K562 (cell line): ENCODE measurements around the gene NOSTRIN. TPM values are rescaled to one million over a fixed set of nuclear protein-coding genes. Genes with fewer than 3 reads are reported as not detected.

Experiments
- BMI1 ChIP-seq: fragments of 150-350 bp; IDR thresholded peaks from 2 replicates; pipeline ENCODE4 v1.6.1; 2014; ENCODE audit warnings: low read length
- CHD1 ChIP-seq: fragments of 200-600 bp; sonication (generic); IDR thresholded peaks from one replicate; pipeline ENCODE4 v1.6.1; 2012; ENCODE audit warnings: mild to moderate bottlenecking, moderate library complexity, low read length, inconsistent platforms
- DACH1 ChIP-seq: fragments of 450-650 bp; IDR thresholded peaks from 2 replicates; pipeline ENCODE4 v1.6.1; 2018; ENCODE audit not compliant: partially characterized antibody
- FOXJ3 ChIP-seq: sonication (generic); formaldehyde crosslinking; IDR thresholded peaks from 2 replicates; pipeline ENCODE4 v1.4.0; 2020; ENCODE audit warnings: mild to moderate bottlenecking, missing genetic modification reagents
- IFI16 ChIP-seq: fragments of 250-450 bp; sonication (Bioruptor Pico); IDR thresholded peaks from 2 replicates; pipeline ENCODE4 v2.1.2; 2022; ENCODE audit warnings: mild to moderate bottlenecking, inconsistent platforms
- MYC ChIP-seq, 2 experiments: fragments of 250-450 bp in 1 of 2; sonication (Bioruptor Pico) in 1 of 2; IDR thresholded peaks; 2 replicates each; pipeline versions ENCODE4 v1.5.1 to v1.6.1; 2012 to 2021; ENCODE audit warnings: low read depth in 2 of 2, borderline replicate concordance in 1 of 2, improper control_type of control experiment in 1 of 2, low read length in 1 of 2, mild to moderate bottlenecking in 1 of 2, moderate library complexity in 1 of 2
- PPARD ChIP-seq: fragments of 250-450 bp; sonication (Bioruptor Pico); IDR thresholded peaks from 2 replicates; pipeline ENCODE4 v1.8.0; 2022; ENCODE audit warnings: inconsistent platforms, mild to moderate bottlenecking, moderate library complexity
- RBM17 ChIP-seq: fragments of 200-400 bp; formaldehyde crosslinking; IDR thresholded peaks from 2 replicates; pipeline ENCODE4 v1.6.1; 2017; ENCODE audit warnings: low read depth, mild to moderate bottlenecking, low read length, borderline replicate concordance
- SETDB1 ChIP-seq: IDR thresholded peaks from one replicate; pipeline ENCODE4 v1.6.1; 2012; ENCODE audit warnings: low read length, control low read depth, inconsistent platforms
- ZNF3 ChIP-seq: fragments of 250-450 bp; sonication (Bioruptor Pico); IDR thresholded peaks from 2 replicates; pipeline ENCODE4 v1.5.0; 2021; ENCODE audit warnings: mild to moderate bottlenecking, moderate library complexity
- polyA plus RNA-seq, 8 experiments: library from polyadenylated mRNA; depleted of rRNA in 4 of 8; stranded (reverse) in 5 of 8; unstranded in 3 of 8; fragments of >200 nt; fragmentation: Nextera tagmentation in 2 of 8; fragmentation: Illumina TruSeq in 1 of 8; extraction: Ambion mirVana in 2 of 8; extraction: Trizol in 1 of 8; gene quantifications; 2 replicates each; pipeline versions ENCODE4 v1.2.1 to v1.2.3, GENCODE V29; 2011 to 2014; ENCODE audit warnings: inconsistent platforms in 1 of 8, missing spikeins in 1 of 8
- total RNA-seq, 7 experiments: library from RNA; depleted of rRNA in 6 of 7; stranded (reverse); fragments of >200 nt in 6 of 7; fragmentation: Illumina TruSeq in 2 of 7; extraction: Trizol in 2 of 7; gene quantifications; 2 replicates each; pipeline versions ENCODE4 v1.2.1 to v1.2.3, GENCODE V29; 2011 to 2021; ENCODE audit warnings: low replicate concordance in 1 of 7
- TF ChIP-seq, protein P1 (sequence below): sonication (generic); formaldehyde crosslinking; IDR thresholded peaks from 2 replicates; pipeline ENCODE4 v1.8.1; 2023; ENCODE audit warnings: mild to moderate bottlenecking, missing genetic modification reagents
- TF ChIP-seq, protein P2 (sequence below), 2 experiments: fragments of 450-650 bp; IDR thresholded peaks; 2 replicates each; pipeline ENCODE4 v1.6.1; 2018; ENCODE audit warnings: mild to moderate bottlenecking in 2 of 2, low read depth in 1 of 2; ENCODE audit not compliant: partially characterized antibody in 2 of 2
- TF ChIP-seq, protein P3 (sequence below): fragments of 450-650 bp; formaldehyde crosslinking; IDR thresholded peaks from 2 replicates; pipeline ENCODE4 v1.4.0; 2020; ENCODE audit warnings: mild to moderate bottlenecking, mixed read lengths
- TF ChIP-seq, protein P4 (sequence below), 2 experiments: fragments of 450-650 bp in 1 of 2; IDR thresholded peaks; 2 replicates each; pipeline ENCODE4 v1.6.1; 2011 to 2017; ENCODE audit warnings: low read depth in 2 of 2, antibody characterized with exemption in 1 of 2, borderline replicate concordance in 1 of 2, low read length in 1 of 2, mild to moderate bottlenecking in 1 of 2, mixed read lengths in 1 of 2; ENCODE audit not compliant: control insufficient read depth in 1 of 2

Gene NOSTRIN
- total and polyA plus RNA-seq, 9 of the 15 experiments (the other 6 are each of a cell fraction or from before 2014, with no cell fraction given) = 26.7 to 82.9 (median 56.3) TPM

DNA sequence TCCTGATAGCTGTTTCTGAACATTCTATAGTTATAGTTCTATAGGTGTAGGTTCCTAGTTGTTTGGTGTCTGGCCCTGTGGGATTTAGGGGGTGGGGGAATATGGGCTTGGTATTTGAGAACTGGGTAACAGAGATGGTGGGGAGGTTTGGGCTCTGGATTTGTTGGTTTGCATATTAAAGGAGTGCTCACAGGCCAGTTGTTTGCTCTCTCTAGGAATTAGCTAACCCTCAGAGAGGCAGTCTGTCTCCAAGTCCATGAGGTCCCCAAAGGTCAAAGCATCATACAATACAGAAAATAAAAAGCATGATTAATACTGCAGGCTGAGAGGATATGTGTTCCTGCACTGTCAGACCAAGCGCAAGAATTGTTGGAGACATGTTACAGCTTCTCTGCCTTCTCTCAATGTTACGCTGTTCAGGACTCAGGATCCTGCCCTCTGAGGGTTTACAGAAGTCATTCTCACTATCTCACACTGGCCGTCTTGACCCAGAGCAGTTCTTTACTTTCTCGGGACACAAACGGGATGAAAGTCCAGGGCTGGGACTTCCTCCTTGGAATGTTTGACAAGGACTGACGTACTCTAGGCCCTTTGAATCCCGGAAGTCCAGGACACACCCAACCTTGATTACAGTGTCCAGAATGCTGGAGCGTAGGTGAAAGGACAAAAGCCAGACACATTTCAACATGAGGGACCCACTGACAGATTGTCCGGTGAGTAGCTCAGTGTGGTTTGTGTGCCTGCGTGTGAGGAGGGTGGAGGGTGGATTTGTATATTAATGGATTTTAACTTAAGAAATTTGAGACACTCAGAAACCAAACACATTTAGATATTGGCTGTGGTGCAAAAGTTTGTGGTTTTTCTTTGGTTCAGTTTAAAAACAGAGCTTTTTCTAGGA lies at the start of gene NOSTRIN (continued):
- TF ChIP-seq RBM17 (no peak), MYC (IDR thresholded peaks at IDR 0.05; ENCODE audit: low read depth, low read length) (peak; percentile 11; the same call in 1 of the 2 replicates), MYC (CRISPR knock-in tag; IDR thresholded peaks at IDR 0.05; ENCODE audit: borderline replicate concordance, low read depth) (no peak), FOXJ3 (no peak), ZNF3 (CRISPR knock-in tag) (no peak), IFI16 (CRISPR knock-in tag) (no peak), PPARD (CRISPR knock-in tag) (no peak), SETDB1 (no peak), DACH1 (no peak), CHD1 (no peak), BMI1 (no peak)
- TF ChIP-seq, protein P1, sequence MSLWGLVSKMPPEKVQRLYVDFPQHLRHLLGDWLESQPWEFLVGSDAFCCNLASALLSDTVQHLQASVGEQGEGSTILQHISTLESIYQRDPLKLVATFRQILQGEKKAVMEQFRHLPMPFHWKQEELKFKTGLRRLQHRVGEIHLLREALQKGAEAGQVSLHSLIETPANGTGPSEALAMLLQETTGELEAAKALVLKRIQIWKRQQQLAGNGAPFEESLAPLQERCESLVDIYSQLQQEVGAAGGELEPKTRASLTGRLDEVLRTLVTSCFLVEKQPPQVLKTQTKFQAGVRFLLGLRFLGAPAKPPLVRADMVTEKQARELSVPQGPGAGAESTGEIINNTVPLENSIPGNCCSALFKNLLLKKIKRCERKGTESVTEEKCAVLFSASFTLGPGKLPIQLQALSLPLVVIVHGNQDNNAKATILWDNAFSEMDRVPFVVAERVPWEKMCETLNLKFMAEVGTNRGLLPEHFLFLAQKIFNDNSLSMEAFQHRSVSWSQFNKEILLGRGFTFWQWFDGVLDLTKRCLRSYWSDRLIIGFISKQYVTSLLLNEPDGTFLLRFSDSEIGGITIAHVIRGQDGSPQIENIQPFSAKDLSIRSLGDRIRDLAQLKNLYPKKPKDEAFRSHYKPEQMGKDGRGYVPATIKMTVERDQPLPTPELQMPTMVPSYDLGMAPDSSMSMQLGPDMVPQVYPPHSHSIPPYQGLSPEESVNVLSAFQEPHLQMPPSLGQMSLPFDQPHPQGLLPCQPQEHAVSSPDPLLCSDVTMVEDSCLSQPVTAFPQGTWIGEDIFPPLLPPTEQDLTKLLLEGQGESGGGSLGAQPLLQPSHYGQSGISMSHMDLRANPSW = no peak
- TF ChIP-seq, protein P2, sequence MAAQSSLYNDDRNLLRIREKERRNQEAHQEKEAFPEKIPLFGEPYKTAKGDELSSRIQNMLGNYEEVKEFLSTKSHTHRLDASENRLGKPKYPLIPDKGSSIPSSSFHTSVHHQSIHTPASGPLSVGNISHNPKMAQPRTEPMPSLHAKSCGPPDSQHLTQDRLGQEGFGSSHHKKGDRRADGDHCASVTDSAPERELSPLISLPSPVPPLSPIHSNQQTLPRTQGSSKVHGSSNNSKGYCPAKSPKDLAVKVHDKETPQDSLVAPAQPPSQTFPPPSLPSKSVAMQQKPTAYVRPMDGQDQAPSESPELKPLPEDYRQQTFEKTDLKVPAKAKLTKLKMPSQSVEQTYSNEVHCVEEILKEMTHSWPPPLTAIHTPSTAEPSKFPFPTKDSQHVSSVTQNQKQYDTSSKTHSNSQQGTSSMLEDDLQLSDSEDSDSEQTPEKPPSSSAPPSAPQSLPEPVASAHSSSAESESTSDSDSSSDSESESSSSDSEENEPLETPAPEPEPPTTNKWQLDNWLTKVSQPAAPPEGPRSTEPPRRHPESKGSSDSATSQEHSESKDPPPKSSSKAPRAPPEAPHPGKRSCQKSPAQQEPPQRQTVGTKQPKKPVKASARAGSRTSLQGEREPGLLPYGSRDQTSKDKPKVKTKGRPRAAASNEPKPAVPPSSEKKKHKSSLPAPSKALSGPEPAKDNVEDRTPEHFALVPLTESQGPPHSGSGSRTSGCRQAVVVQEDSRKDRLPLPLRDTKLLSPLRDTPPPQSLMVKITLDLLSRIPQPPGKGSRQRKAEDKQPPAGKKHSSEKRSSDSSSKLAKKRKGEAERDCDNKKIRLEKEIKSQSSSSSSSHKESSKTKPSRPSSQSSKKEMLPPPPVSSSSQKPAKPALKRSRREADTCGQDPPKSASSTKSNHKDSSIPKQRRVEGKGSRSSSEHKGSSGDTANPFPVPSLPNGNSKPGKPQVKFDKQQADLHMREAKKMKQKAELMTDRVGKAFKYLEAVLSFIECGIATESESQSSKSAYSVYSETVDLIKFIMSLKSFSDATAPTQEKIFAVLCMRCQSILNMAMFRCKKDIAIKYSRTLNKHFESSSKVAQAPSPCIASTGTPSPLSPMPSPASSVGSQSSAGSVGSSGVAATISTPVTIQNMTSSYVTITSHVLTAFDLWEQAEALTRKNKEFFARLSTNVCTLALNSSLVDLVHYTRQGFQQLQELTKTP (IDR thresholded peaks at IDR 0.05; ENCODE audit: low read depth in 1 of 2, partially characterized antibody in 2 of 2) = peak in 1 of 2 experiments; percentile 77
- TF ChIP-seq, protein P3, sequence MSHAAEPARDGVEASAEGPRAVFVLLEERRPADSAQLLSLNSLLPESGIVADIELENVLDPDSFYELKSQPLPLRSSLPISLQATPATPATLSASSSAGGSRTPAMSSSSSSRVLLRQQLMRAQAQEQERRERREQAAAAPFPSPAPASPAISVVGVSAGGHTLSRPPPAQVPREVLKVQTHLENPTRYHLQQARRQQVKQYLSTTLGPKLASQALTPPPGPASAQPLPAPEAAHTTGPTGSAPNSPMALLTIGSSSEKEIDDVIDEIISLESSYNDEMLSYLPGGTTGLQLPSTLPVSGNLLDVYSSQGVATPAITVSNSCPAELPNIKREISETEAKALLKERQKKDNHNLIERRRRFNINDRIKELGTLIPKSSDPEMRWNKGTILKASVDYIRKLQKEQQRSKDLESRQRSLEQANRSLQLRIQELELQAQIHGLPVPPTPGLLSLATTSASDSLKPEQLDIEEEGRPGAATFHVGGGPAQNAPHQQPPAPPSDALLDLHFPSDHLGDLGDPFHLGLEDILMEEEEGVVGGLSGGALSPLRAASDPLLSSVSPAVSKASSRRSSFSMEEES (CRISPR knock-in tag) = no peak
- TF ChIP-seq, protein P4, sequence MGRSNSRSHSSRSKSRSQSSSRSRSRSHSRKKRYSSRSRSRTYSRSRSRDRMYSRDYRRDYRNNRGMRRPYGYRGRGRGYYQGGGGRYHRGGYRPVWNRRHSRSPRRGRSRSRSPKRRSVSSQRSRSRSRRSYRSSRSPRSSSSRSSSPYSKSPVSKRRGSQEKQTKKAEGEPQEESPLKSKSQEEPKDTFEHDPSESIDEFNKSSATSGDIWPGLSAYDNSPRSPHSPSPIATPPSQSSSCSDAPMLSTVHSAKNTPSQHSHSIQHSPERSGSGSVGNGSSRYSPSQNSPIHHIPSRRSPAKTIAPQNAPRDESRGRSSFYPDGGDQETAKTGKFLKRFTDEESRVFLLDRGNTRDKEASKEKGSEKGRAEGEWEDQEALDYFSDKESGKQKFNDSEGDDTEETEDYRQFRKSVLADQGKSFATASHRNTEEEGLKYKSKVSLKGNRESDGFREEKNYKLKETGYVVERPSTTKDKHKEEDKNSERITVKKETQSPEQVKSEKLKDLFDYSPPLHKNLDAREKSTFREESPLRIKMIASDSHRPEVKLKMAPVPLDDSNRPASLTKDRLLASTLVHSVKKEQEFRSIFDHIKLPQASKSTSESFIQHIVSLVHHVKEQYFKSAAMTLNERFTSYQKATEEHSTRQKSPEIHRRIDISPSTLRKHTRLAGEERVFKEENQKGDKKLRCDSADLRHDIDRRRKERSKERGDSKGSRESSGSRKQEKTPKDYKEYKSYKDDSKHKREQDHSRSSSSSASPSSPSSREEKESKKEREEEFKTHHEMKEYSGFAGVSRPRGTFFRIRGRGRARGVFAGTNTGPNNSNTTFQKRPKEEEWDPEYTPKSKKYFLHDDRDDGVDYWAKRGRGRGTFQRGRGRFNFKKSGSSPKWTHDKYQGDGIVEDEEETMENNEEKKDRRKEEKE (IDR thresholded peaks at IDR 0.05; ENCODE audit: borderline replicate concordance in 1 of 2, control insufficient read depth in 1 of 2, low read depth in 2 of 2, low read length in 1 of 2) = no peak
